SK-N-MC (cell line): Measurements from ENCODE around the gene S100A9.

Experiments used
- DNase-seq: peaks from one replicate; pipeline ENCODE4 v3.0.0-alpha.2; 2011; ENCODE audit warnings: low read depth, low spot score
- H3K27ac ChIP-seq: fragments of 200-600 bp; sonication (generic); 2 replicates; pipeline ENCODE4 v1.5.1; 2016; ENCODE audit warnings: mixed run types
- H3K36me3 ChIP-seq: fragments of 200-600 bp; sonication (generic); 2 replicates; pipeline ENCODE4 v1.6.1; 2017; ENCODE audit warnings: antibody characterized with exemption, low read length, mixed read lengths; ENCODE audit not compliant: insufficient read depth
- H3K4me3 ChIP-seq: fragments of 200-600 bp; sonication (generic); 2 replicates; pipeline ENCODE4 v1.5.1; 2016
- H3K9ac ChIP-seq: fragments of 200-600 bp; sonication (generic); 2 replicates; pipeline ENCODE4 v1.8.0; 2017; ENCODE audit warnings: mixed run types, mixed read lengths; ENCODE audit not compliant: insufficient read length
- H3K9me3 ChIP-seq: fragments of 200-600 bp; sonication (generic); 2 replicates; pipeline ENCODE4 v1.6.1; 2017; ENCODE audit warnings: low read depth, mild to moderate bottlenecking, antibody characterized with exemption, low read length, moderate library complexity, mixed read lengths
- EZH2 ChIP-seq: fragments of 200-600 bp; sonication (generic); IDR thresholded peaks from one replicate; pipeline ENCODE4 v1.6.1; 2017; ENCODE audit warnings: antibody characterized with exemption
- FOXP2 ChIP-seq: optimal IDR thresholded peaks from 2 replicates; pipeline ENCODE3; 2011; ENCODE audit warnings: mild to moderate bottlenecking, moderate library complexity; ENCODE audit not compliant: insufficient read depth; ENCODE audit errors: extremely low read length, control extremely low read depth
- POLR2AphosphoS5 ChIP-seq: IDR thresholded peaks from 2 replicates; pipeline ENCODE4 v1.6.1; 2012; ENCODE audit warnings: mild to moderate bottlenecking, low read depth, low read length, borderline replicate concordance

S100A9 gene

GRCh38 chr1:153372571-153372970, 14.9 kb downstream of the S100A9 start:
- no peak overlapping the region for H3K9ac ChIP-seq
- no peak overlapping the region for H3K27ac ChIP-seq
- TF ChIP-seq FOXP2 = no peak
- TF ChIP-seq EZH2 = no peak
- TF ChIP-seq POLR2AphosphoS5 = no peak
- DNase-seq = no peak
- H3K36me3 ChIP-seq = no peaks in the 10 kb centered on the region
- no peak overlapping the region for H3K4me3 ChIP-seq
- no peaks in the 10 kb centered on the region for H3K9me3 ChIP-seq

DNA sequence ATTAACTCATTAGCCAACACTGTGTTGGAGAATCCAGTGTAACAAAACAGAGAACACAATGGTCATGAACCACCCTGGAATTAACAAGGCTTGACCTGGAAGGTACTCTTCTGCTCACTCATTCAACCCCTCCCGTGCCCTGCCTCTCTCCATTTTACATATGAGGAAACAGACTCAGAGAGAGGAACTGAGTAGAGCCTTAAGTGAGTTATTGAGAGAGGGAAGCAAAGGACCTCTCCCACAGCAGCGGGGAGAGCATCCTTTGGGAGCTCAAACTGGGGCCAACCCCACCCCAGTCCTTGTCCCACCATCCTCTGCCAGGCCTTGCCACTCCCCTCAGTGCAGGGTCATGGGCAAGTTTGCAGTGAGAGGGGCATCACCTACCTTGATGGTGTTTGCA, 16.4 kb downstream of the S100A9 start:
- no peak for DNase-seq
- no peak overlapping the region for H3K27ac ChIP-seq
- H3K9ac ChIP-seq = no peak overlapping the region
- H3K4me3 ChIP-seq = no peak overlapping the region
- H3K36me3 ChIP-seq = no peaks in the 10 kb centered on the region
- no peaks in the 10 kb centered on the region for H3K9me3 ChIP-seq
- TF ChIP-seq EZH2 = no peak
- no peak for TF ChIP-seq FOXP2
- no peak for TF ChIP-seq POLR2AphosphoS5

DNA sequence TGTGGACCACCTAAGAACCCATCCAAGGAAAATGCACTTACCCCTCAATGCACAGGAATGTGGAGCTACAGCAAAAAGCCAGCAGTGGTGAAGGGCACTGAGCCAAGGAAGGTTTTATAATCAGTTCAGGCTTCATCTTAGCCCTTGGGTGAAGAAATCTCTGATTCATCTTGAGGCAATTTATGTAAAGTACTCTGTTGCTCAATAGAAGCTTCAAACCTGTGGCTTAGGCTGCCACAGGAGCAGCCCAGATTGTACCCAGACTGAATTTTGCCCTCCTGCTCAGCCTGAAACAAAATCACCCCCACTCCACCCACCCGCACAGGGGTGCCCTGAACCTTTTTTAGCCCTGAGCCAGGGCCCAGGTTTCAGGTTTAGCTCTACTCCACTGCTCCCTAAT, 17.9 kb downstream of the S100A9 start, which contains the start of gene S100A12:
Gene S100A12, minus strand, starts transcription at position 111 of the 400 bp plus-strand sequence. CDS start 1,029 bp downstream, outside the sequence.
- no peak for TF ChIP-seq EZH2
- no peak for TF ChIP-seq POLR2AphosphoS5
- TF ChIP-seq FOXP2 = no peak
- Histone ChIP-seq H3K4me3 (no peak within 1 kb of the TSS), H3K27ac (no peak within 1 kb of the TSS), H3K9me3 (no peaks in the 10 kb centered on the region), H3K9ac (no peak within 1 kb of the TSS), H3K36me3 (no peaks in the 10 kb centered on the region)
- DNase-seq = peak; percentile 14

GRCh38 chr1:153379591-153379990, 21.9 kb downstream of the S100A9 start:
- TF ChIP-seq EZH2 = no peak
- TF ChIP-seq FOXP2 = no peak
- no peak for TF ChIP-seq POLR2AphosphoS5
- no peak for DNase-seq
- no peak overlapping the region for H3K27ac ChIP-seq

GRCh38 chr1:153380711-153381110, 23.1 kb downstream of the S100A9 start:
- Histone ChIP-seq H3K9me3 (no peaks in the 10 kb centered on the region), H3K9ac (no peak overlapping the region), H3K27ac (no peak overlapping the region), H3K4me3 (no peak overlapping the region), H3K36me3 (no peaks in the 10 kb centered on the region)
- TF ChIP-seq FOXP2 (no peak), EZH2 (no peak), POLR2AphosphoS5 (no peak)
- DNase-seq = no peak

More at GRCh38 chr1:153379591-153379990, 21.9 kb downstream of the S100A9 start:
- Histone ChIP-seq H3K4me3 (no peak overlapping the region), H3K9ac (no peak overlapping the region), H3K36me3 (no peaks in the 10 kb centered on the region), H3K9me3 (no peaks in the 10 kb centered on the region)

- H3K9ac ChIP-seq = no peak overlapping the region
- no peak for TF ChIP-seq EZH2
- TF ChIP-seq FOXP2 = no peak
- TF ChIP-seq POLR2AphosphoS5 = no peak
- H3K27ac ChIP-seq = no peak overlapping the region
- no peaks in the 10 kb centered on the region for H3K9me3 ChIP-seq
- no peak for DNase-seq
- no peaks in the 10 kb centered on the region for H3K36me3 ChIP-seq
- H3K4me3 ChIP-seq = no peak overlapping the region
Observed at GRCh38 chr1:153384958-153385580, 27.4 kb downstream of the S100A9 start.

GRCh38 chr1:153386500-153386901, 28.8 kb downstream of the S100A9 start:
- no peak for DNase-seq
- Histone ChIP-seq H3K36me3 (no peaks in the 10 kb centered on the region), H3K9me3 (no peaks in the 10 kb centered on the region), H3K4me3 (no peak overlapping the region), H3K9ac (no peak overlapping the region), H3K27ac (no peak overlapping the region)
- TF ChIP-seq POLR2AphosphoS5 = no peak
- TF ChIP-seq FOXP2 = no peak
- no peak for TF ChIP-seq EZH2

- no peaks in the 10 kb centered on the region for H3K9me3 ChIP-seq
- no peak overlapping the region for H3K4me3 ChIP-seq
- no peak overlapping the region for H3K9ac ChIP-seq
- TF ChIP-seq EZH2 = no peak
- TF ChIP-seq FOXP2 = no peak
- TF ChIP-seq POLR2AphosphoS5 = no peak
- no peak overlapping the region for H3K27ac ChIP-seq
- no peaks in the 10 kb centered on the region for H3K36me3 ChIP-seq
- DNase-seq = no peak
Observed at GRCh38 chr1:153387001-153387400, 29.3 kb downstream of the S100A9 start.

DNA sequence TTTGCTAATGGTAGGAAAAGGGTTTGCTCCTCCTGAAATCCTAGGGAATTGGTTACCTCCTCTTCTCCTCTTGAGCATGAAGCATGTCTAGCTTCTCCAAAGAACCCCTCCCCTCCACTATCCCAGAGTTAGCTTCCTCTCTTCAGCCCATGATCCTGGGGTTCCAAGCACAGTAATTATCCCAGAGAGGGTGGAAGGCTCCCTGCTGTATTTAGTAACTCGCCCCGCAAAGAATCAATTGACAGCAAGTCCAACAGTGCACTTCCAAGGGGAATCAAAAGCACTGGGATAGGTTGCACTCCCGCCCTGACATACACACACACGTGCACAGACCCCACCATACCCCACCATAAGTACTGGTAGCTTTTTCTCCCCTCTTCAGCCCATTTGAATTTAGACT, 30.1 kb downstream of the S100A9 start:
- no peak overlapping the region for H3K4me3 ChIP-seq
- TF ChIP-seq POLR2AphosphoS5 = no peak
- TF ChIP-seq EZH2 = no peak
- TF ChIP-seq FOXP2 = no peak
- H3K36me3 ChIP-seq = no peaks in the 10 kb centered on the region
- H3K9me3 ChIP-seq = no peaks in the 10 kb centered on the region
- no peak overlapping the region for H3K9ac ChIP-seq
- no peak overlapping the region for H3K27ac ChIP-seq
- DNase-seq = no peak
